KG1 (cell line): Measurements from ENCODE around the gene PRKCD.

ENCODE experiments used
- DNase-seq: peaks from one replicate; lab custom pipeline; 2025; lab: John Stamatoyannopoulos, UW

The PRKCD gene

DNA sequence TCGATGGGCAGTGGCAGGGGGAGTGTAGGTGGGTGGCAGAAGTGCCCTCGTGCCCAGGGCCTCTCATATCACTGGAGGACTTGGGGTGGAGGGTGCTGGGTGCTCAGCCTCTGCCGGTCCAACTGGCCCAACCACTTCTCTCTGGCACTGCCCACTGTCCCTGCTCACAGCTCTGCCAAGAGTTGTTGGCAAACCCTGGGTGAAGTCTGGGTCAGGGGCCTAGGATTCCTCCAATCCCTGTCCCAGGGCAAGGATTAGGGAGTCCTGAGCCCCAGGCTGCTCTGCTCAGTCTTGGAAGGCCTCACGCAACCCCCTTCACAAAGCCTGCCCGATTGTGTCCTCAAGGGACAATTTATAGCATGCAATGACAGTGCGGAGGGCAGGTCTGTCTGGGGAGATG, 5.2 kb upstream of the PRKCD start:
- DNase-seq, result no peak

DNA sequence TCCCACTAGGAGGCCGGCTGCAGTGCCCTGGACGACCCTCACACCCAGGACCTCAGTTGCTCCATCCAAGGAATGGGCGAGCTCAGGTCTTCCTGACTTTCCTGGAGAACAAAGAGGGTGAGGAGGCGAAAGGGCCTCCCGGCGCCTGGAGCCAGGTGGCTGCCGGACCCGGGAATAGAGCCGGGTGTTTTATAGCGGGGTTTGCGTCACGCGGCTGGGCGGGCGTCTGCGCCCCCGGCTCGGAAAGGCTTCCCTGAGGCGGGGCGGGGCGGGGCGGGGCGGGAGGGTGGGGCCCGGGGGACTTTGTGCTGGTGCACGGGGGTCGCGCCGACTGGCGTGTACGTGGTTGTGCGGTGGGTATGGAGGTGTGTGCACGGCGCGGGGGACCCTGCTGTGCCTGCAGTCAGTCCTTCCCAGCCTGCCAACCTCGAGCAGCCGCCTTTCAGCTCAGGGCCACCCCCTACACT, 4.6 kb upstream of the PRKCD start:
- no peak for DNase-seq

DNA sequence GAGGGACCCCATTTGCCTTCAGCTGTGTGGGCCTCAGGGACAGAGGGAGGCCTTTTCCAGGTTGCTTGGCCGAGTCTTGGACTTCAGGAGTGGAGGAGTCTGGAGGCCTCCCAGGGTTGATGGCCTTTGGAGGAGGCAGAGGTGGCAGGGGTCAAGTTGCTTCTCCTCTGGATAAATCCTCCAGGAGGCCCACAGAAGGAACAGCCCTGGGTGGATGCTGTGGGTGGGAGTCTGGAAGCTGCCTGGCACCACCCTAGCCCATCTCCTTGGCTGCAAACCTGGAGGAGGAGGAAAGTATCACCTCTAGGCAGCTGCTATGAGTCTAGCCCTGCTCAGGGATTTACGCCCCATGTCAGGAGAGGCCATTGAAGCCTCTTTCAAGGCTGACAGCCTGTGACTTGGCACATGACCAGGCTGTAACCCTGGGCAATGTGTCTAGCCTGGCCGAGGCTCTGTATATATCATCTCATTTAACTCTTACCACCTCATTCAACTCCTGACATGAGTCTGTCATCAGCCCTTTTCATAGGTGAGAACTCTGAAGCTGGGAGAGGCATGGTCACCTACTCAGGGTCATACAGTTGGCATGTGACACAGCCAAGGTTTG, 2.9 kb upstream of the PRKCD start:
- no peak for DNase-seq

DNA sequence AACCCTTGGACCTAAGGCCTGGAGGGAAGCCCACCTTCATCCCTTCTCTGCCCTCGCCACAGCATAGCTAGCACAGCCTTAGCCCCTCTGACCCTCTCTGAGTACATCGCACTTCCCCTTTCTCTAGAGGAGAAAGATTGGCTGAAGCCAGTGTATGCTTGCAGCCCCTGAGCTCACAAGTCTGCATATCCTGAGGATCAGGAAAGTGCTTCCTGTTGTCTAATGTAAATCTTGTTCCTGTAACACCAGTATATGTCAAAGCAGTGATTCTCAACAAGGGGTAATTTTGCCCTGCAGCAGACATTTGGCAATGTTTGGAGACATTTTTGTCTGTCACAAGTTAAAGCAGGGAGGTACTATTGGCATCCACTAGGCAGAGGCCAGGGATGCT, 2.2 kb upstream of the PRKCD start:
- peak; percentile 47 for DNase-seq

DNA sequence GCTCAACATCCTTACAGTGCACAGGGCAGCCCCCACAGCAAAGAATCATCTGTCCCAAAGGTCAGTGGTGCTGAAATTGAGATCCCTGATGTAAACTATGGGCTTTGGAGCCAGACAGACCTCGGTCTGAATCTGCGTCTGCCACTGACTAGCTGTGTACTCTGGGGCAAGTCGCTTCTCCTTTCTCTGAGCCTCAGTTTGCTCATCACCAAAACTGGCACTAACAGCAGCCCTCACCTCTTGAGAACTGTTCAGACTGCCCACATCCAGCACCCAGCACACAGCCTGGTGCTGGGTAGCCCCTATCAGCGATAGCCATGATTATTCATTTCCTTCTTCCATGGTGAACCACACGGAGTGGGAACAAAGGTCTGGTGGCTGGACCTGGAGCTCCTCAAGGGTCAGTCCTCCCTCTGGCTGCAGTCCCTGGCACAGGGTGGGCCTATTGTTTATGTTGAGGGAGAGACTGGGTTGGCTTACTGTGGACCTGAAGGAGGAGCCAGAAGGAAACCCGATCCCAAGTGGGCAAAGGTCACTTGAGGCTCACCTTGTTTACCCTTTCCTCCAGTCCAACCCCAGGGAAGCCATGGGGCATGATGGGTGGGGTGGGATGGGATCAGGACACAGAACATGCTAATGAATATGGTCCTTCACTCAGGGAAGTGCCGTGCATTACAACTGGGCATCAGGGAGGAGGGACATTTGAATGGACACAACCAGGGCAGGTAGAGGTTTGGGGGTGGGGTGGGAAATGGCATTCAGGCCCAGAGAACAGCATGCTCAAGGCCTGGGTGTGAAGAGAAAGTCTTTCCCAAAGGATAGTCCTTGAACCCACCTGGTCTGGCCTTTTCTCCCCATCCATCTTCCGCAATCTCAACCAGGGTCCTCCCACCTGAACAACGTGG, 1.6 kb upstream of the PRKCD start:
- no peak for DNase-seq

DNA sequence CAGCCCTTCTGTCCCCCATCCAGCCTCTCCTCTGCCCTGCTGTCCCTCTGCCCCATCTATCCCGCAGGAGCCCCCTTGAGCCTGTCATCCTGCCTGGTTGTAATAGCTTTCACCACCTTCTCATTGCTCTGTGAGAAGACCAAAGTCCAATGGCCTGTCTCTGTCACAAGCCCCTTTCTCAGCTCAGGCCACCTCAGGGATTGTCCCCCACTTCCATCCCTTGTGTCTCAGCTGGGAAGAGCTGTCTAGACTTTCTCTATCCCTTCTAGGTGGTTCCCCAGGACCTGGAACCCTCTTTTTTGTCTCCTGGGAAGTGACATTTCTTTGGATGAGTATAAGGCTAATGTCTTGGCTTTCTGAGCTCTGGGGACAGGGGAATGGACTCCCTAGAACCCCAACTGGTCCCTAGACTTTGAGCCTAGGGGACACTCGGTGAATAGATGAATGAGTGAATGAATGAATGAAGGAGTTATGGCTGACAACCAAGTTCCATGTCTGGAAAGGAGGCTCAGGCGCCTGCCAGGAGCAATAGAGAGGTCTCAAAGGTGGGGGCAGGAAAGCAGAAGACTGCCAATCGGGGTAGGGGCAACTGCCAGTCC, 849 bp upstream of the PRKCD start:
- no peak for DNase-seq

DNA sequence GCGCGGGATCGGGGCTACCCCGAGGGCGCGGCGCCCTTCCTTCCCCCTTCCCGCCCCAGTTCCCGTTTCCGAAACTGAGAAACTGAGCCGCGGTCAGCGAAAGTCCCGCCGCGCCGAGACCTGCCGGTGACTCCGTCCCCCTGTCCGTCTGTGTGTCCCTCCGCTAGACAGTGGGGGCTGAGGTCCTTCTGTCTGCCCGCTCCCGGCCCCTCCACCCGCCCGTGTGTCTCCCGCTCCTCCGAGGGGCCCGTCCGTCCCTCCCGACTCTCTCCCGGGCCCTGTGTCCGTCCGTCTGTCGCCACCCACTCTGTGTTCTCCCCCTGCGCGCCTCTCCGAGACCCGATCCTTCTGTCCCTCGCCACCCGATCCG, 426 bp downstream of the PRKCD start:
- DNase-seq, result no peak

DNA sequence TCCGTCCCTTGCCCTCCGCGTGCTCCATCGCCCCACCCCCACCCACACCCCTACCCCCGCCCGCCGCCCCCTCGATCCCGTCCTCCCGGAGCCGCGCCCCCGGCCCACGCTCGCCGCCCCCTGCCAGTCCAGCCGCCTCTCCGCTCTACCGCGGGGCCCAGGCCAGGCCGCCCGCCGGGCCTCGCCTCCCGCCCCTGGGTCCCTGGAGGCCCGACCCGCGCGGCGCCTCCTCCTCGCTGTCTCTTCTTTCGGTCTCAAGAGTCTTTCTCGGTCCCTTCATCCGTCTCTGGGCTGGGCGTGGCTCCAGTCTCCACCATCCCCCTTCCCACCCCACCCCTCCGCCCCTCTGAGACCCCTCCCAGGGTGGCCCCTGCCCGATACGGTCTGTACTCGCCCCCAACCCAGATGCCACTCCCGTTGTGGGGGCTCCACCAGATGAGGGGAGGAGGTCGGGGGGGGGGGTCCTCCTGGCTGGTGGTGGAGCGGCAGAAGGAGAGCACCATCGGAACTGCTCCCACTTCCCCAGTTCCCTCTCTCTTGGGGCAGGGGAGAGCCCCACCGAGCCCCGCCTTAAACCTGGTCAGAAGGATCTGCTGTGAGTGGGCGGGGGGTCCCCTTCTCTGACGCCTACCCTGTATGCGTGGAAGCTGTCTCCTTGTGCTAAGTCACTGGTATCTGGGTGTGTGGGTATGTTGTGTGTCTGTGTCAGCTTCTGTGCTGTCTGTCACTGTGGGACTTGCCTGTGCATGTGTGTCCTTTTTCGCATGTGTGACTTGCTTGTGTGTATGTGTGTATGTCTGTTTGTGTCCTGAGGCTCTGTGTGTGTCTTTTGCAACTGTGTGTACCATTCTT, 1.0 kb downstream of the PRKCD start:
- no peak for DNase-seq

DNA sequence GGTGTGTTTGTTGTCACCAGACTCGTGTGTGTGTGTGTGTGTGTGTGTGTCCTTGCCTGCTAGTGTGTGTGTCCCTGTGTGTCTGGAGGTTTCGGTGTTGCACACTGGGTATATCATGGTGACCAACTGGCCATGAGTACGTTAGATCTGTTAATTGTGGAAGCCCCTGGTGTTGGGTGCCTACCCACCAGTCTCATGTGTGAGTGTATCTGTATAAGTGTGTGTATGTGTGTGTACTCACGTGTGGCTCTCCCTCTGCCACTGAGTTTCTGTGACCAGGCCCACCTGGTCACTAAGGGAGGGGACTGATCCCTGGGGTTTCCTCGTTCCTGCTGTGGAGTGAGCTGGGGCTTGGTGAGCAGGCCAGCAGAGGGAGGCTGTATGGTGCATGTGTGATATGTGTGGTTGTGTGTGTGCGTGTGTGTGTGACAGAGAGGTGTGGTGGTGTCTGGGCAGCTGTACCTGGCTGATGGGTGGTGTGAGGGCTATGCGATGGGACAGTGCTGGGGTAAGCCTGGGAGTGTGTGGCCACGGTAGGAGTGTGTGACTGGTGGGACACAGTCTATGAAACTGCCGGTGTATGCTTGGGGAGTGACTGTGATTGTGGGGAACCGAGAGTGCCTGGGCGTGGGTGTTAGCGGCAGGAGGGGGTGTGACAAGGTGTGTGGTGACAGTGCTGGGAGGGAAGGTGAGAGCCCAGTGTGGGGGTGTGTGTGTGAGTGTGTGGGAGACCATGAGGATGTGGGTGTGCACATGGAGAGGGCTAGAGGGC, 1.8 kb downstream of the PRKCD start:
- no peak for DNase-seq

DNA sequence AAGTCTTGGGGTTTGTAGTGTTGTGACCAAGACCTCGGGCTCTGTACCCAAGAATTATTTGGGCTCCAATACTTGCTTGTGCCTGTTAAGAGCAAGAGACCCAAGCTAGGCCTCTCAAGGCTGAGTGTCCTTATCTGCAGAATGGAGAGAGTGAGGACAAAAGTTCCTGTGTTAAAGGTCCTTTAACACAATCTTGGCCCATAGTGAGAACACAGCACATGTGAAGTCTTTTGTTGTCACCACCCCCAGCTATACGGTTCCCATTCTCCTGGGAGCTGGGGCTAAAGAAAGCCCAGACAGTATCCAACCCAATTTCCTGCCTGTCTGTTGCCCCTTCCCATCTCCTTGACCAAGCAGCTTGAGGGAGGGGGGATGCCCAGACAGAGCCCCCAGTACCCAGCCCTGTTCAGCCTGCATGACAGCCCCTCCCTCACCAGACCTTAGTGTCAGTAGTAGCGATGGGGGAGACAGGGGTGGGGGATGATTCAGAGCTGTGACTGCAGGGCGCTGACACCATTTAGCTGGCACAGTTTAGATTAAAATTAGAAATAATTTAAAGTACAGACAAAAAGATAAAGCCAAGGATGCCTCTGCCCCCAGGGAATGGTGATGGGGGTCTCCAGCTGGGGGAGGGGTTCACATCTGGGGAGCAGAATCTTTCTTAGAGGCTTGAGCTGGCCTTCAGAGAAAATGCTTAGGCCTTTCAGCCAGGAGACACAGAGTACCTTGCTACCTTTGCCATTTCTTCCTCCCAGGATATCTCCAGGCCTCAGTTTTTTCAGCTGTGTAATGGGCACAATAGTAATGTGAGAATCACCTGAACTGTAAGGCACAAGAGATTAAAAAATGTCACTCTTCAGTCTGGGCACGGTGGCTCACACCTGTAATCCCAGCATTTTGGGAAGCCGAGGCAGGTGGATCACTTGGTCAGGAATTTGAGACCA, 2.7 kb downstream of the PRKCD start:
- no peak for DNase-seq

DNA sequence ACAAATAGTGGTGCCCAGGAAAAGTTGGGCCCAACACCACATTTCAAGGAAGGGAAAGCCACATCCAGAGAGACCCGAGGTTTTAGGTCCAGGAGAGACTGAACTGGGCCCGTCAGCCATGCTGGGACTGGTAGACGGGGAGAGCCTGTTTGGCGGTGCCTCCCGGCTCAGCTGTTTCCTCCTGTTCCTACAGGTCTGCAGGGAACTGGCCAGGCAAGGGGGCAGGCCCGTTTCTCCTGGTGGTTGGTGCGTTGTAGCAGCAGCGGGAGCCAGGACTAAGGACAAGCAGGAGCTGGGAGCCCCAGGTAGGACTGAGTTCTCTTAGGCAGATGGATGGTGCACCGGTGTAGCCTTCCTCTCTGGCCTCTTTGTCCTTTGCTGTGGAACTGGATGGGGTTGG, 3.9 kb downstream of the PRKCD start:
- no peak for DNase-seq

DNA sequence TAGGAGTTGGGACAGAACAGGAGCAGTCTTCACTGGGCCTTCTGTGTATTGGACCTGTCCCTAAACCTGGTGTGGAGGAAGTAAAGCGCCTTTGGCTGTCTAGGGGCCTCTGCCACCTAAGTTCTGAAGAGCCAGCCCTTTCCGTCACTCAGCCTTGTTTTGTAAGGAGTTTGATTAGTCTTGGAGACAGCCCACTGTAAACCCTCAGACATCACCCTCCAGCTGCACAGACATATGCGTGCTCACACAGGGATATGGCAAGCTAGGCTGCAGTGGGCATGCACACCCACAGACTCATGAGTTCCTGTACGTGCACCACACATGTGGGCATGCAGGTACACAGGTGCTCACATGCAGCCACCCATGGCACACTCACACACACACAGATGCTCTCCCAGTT, 5.2 kb downstream of the PRKCD start:
- DNase-seq, result no peak

DNA sequence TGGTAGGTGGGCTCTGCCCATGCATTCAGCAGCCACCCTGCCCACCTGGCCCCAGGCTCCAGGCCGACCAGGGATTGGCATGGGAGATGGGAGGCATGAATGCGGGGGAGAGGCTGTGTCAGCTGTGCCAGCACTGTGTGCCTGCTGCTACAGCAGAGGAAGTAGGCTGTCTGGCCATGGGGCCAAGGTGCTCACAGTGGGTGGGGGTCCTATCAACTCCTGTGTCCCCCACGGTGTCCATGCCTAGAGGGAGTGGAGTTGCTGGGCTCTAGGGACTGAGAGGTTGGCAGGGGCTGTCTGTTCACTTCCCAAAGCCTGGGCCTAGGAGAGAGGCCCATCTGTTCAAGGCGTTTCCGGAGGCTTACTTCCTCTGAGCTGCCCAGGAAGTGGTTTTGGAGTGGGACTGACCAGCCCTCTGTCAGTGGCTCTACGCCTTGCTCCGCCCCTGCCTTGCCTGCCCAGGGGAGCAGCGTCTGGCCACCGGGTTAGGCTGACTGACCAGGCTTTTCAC, 5.8 kb downstream of the PRKCD start:
- no peak for DNase-seq

DNA sequence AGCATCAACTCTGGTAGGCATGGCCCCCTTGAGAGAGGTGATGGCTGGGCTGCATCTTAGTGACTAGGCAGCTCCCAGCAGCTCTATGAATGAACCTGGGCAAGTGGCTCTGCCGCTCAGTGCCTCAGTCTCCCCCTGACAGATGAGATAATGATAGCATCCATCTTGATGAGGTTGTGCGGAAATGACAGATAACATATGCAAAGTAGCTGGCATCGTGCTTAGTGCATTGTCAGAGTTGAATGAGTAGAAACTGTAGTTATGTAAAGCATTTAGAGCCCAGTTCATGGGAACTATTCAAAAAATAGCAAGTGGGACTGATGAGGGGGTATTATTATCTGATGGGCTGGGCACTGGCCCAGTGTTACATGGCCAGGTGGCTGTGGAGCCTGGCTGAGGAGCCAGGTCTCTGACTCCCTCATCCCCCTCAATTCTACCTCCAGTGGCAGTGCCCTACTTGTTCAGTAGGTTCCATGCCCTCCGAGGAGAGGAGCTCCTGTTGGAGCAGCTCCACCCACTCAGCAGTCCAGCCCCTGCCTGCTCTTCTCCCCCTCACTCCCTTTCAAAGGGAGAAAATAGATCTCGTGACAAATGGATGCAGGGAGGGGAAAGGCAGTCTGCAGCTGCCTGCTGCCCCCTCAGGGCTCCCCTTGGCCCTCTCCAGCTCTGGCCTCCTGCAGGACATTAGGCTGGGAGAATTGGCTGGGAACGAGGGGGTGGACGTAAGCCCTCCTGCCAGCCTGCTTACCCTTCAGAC, 6.6 kb downstream of the PRKCD start:
- DNase-seq, result no peak

DNA sequence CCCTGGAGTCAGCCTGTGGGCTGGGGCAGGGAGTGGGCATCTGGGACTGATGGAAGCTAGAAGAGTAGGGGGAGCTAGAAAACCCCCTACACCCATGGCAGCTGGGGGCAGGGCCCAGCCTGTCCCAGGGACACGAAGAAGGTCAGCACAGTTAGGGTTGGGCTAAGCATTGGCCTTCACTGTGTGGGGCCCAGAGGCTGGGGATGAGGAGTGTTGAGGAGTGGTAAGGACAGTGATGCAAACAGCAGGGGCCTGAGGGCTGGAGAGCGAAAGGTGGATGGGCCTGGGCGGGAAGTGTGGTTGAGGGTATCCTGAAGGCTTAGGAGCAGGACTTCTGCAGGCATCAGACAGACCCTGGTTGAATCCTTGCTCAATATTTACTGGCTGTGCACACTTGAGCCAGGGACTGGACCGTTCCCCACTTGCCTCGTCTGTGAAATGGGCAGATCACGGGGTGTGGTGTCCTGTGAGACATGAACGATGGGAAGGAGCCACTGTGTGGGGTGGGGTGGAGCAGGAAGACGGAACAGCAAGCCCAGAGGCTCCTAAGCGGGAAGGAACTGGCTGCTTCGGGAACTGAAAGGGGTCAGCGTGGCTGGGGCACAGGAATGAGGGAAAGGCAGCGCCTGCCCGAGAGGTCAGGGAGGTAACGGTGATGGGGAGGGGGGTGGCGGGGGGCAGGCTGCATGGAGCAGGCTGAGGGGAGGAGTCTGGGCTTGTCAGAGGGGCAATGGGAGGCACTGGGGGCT, 7.3 kb downstream of the PRKCD start:
- DNase-seq, result no peak

DNA sequence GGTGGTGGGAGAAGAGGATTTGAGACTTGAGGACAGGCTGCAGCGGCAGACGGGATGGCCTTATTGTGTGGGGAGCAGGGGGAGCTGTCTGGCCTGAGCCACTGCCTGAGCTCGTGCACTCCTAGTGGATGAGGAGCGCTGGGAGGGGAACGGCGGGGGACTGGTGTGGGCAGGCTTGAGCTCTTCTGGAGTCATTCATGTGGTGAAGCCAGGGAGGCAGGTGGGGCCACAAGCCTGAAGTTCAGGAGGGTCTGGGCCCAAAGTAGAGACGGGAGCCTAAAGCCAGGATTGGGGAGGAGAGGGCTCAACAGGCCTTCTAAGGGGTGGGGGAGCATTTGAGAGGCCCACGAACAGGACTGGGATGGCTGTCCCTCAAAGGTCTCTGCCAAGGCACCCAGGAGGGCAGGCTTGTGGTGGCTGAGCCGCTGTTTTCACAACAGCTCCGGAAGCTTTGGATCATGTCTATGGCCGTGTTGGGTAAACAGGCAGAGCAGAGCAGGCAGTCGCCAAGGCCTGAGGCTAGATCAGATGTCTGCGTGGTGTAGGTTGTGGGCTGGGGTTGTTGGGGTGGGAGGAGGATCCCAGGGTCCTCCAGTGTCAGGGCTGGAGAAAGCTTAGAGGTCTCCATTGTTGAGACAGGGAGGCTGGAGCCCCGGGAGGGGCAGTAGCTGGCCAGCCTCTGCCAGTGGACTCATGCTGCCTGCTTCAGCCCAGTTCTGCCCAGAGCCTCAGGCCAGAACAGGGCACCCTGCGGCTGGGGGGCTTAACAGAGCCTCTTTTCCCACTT, 8.2 kb downstream of the PRKCD start:
- no peak for DNase-seq

DNA sequence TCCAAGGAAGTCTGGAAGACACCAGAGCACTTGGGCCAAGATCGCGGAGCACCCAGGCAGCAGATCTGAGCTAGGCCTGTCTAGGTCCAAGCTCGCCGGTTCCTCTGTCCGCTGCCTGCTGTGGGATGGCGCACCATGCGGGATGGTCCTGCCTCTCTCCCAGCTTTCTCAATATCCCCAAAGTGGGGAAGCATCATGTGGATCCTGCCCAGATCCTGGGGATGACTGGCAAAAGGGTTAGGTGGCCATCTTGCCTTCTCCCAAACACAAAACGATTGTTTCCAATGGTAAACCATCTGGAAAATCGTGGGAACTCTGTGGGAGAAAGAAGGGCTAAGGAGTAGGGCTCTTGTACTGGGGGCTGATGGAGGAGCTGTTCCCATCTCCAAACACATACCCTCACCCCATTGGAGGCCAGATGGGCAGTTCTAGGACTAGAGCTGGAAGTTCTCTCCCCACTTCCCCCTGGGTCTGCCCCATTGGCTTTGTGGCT, 8.9 kb downstream of the PRKCD start:
- no peak for DNase-seq
